HepG2 (cell line): ENCODE results near the gene R3HDM1. TPM values are rescaled to one million over a fixed set of nuclear protein-coding genes. Genes with fewer than 3 reads are reported as not detected.
"Not testable (repeated sequence)": the region's sequence is repeated elsewhere in the genome, so short reads cannot be mapped to it uniquely, and the experiment has no call there.

Source experiments
- ATAC-seq: fragments of 200-7000 bp; cut with Tn5 transposase; 3 replicates; pipeline ENCODE4 v1.9.1; 2020; ENCODE audit warnings: mild to moderate bottlenecking, moderate library complexity
- BruUV-seq: library from RNA; stranded (reverse); fragments of 400-500 nt; replicated peaks from 2 replicates; lab custom pipeline; 2021; lab: Mats Ljungman, UMichigan
- CTCF ChIA-PET: fragments of 300-600 bp; formaldehyde crosslinking; extraction: SDS; loops from one replicate; lab custom pipeline; 2021; ENCODE audit warnings: low total read pairs, inconsistent platforms, low intra/inter-chr PET ratio; lab: Yijun Ruan, JAX
- POLR2A ChIA-PET: fragments of 350-600 bp; sonication (Branson Sonifier 250); formaldehyde crosslinking; loops from one replicate; lab custom pipeline; 2020; ENCODE audit warnings: antibody characterized with exemption, inconsistent platforms; lab: Yijun Ruan, JAX
- DNase-seq: peaks from one replicate; pipeline ENCODE4 v3.0.0-alpha.2; 2015; ENCODE audit warnings: low spot score
- FAIRE-seq: peaks from 3 replicates; lab custom pipeline; 2011; peaks lifted over from hg19 to GRCh38; lab: Jason Lieb, UNC
- H2AFZ ChIP-seq: one replicate; pipeline ENCODE4 v1.6.1; 2011; ENCODE audit warnings: low read length, inconsistent platforms
- H3K27ac ChIP-seq: fragments of 300-600 bp; 3 replicates; pipeline ENCODE4 v1.8.0; 2011; ENCODE audit warnings: mixed run types, mild to moderate bottlenecking, mixed read lengths, low read length, inconsistent platforms; ENCODE audit not compliant: insufficient read depth; ENCODE audit errors: extremely low read length
- H3K27me3 ChIP-seq, 2 experiments: fragments of 200-600 bp in 1 of 2; 2 replicates in 1 of 2; 3 replicates in 1 of 2; pipeline versions ENCODE4 v1.6.0 to v1.8.0; 2011; ENCODE audit warnings: low read length in 2 of 2, mild to moderate bottlenecking in 2 of 2, moderate library complexity in 2 of 2, inconsistent platforms in 1 of 2; ENCODE audit not compliant: insufficient read depth in 2 of 2, control insufficient read depth in 1 of 2
- H3K36me3 ChIP-seq, 2 experiments: fragments of 200-600 bp in 1 of 2; replicated peaks in 1 of 2; 2 replicates in 1 of 2; 3 replicates in 1 of 2; pipeline versions ENCODE4 v1.5.1 to v1.8.0; 2011; ENCODE audit warnings: low read length in 2 of 2, inconsistent platforms in 1 of 2; ENCODE audit not compliant: insufficient read depth in 2 of 2, control insufficient read depth in 1 of 2
- H3K4me1 ChIP-seq: 2 replicates; pipeline ENCODE4 v1.5.1; 2012; ENCODE audit warnings: low read length, inconsistent platforms; ENCODE audit not compliant: insufficient read depth
- H3K4me2 ChIP-seq: 2 replicates; pipeline ENCODE4 v1.6.0; 2011; ENCODE audit warnings: low read depth, low read length, inconsistent platforms
- H3K4me3 ChIP-seq, 3 experiments: fragments of 200-600 bp in 1 of 3; sonication (generic), shearing (Covaris generic) in 1 of 3; replicated peaks in 1 of 3; 2 replicates each; pipeline ENCODE4 v1.5.1; 2011 to 2016; ENCODE audit warnings: low read length in 3 of 3, inconsistent platforms in 2 of 3, low read depth in 2 of 3, mild to moderate bottlenecking in 2 of 3, control low read depth in 1 of 3, mixed read lengths in 1 of 3; ENCODE audit not compliant: insufficient read depth in 1 of 3
- H3K79me2 ChIP-seq: one replicate; pipeline ENCODE4 v1.6.1; 2011; ENCODE audit warnings: low read length, inconsistent platforms; ENCODE audit not compliant: insufficient read depth
- H3K9ac ChIP-seq: 2 replicates; pipeline ENCODE4 v1.6.0; 2011; ENCODE audit warnings: mild to moderate bottlenecking, low read depth, low read length, inconsistent platforms; ENCODE audit not compliant: insufficient read depth
- H3K9me3 ChIP-seq: 2 replicates; pipeline ENCODE4 v1.5.1; 2012; ENCODE audit warnings: mild to moderate bottlenecking, low read length
- H4K20me1 ChIP-seq: 2 replicates; pipeline ENCODE4 v1.6.0; 2011; ENCODE audit warnings: inconsistent platforms, mild to moderate bottlenecking, low read length, moderate library complexity; ENCODE audit not compliant: insufficient read depth
- CTCF ChIP-seq: sonication (generic); formaldehyde crosslinking; IDR thresholded peaks from 2 replicates; pipeline ENCODE4 v1.5.0; 2020; ENCODE audit warnings: mild to moderate bottlenecking, missing genetic modification reagents, moderate library complexity
- KMT2A ChIP-seq: sonication (generic); formaldehyde crosslinking; IDR thresholded peaks from 2 replicates; pipeline ENCODE4 v1.4.0; 2020; ENCODE audit warnings: missing genetic modification reagents
- ZNF646 ChIP-seq: sonication (generic); formaldehyde crosslinking; IDR thresholded peaks from 2 replicates; pipeline ENCODE4 v1.9.0; 2021; ENCODE audit warnings: mild to moderate bottlenecking, missing genetic modification reagents
- ZNF687 ChIP-seq: sonication (generic); formaldehyde crosslinking; IDR thresholded peaks from 2 replicates; pipeline ENCODE4 v1.5.1; 2020; ENCODE audit warnings: mild to moderate bottlenecking, missing genetic modification reagents, moderate library complexity
- WGBS: methylation state at CpG from one replicate; pipeline ENCODE4 v1.1.6; 2017; ENCODE audit warnings: low lambda C conversion rate; 5-methylcytosine and 5-hydroxymethylcytosine counted together
- in situ Hi-C: cut with HindIII; loops from 2 replicates; pipeline ENCODE4 v1.10.0; 2017; ENCODE audit warnings: low pct_unique_long_range_greater_than_20kb; ENCODE audit not compliant: extremely low pct_ligation_motif_present
- intact Hi-C: fragments of 100-400 bp; cut with micrococcal nuclease; formaldehyde crosslinking; loops from one replicate; pipeline ENCODE4 v1.10.0; 2022; ENCODE audit not compliant: unreplicated experiment
- polyA plus RNA-seq, 8 experiments: library from polyadenylated mRNA; depleted of rRNA in 3 of 8; stranded (reverse) in 7 of 8; unstranded in 1 of 8; fragments of >200 nt; fragmentation: Illumina TruSeq in 4 of 8; extraction: Trizol in 4 of 8; gene quantifications; 2 replicates each; pipeline versions ENCODE4 v1.2.1 to v1.2.3, GENCODE V29; 2011 to 2016; ENCODE audit warnings: low read depth in 4 of 8, missing spikeins in 1 of 8, mixed read lengths in 1 of 8; ENCODE audit not compliant: insufficient read depth in 1 of 8
- total RNA-seq, 5 experiments: library from RNA; depleted of rRNA; stranded (reverse); fragments of >200 nt; fragmentation: Illumina TruSeq; extraction: Trizol; gene quantifications; 2 replicates each; pipeline ENCODE4 v1.2.3, GENCODE V29; 2016; ENCODE audit warnings: low read depth in 1 of 5

Gene R3HDM1
- total and polyA plus RNA-seq, 2 of the 13 experiments (the other 11 are each of a cell fraction or from before 2014, with no cell fraction given): 15.7 to 54.3 TPM

GRCh38 chr2:135629520-135629919 is 98.2 kb downstream of the R3HDM1 start (continued):
- no peak for TF ChIP-seq ZNF646 (CRISPR knock-in tag)
- TF ChIP-seq ZNF687: no peak
- no peak for TF ChIP-seq CTCF
- TF ChIP-seq KMT2A (CRISPR knock-in tag): no peak

GRCh38 chr2:135630034-135630433 is 98.8 kb downstream of the R3HDM1 start:
- H3K4me3 ChIP-seq: not testable (repeated sequence)

More at GRCh38 chr2:135630034-135630433, 98.8 kb downstream of the R3HDM1 start:
- H3K27ac ChIP-seq, H3K79me2 ChIP-seq, H4K20me1 ChIP-seq, H3K36me3 ChIP-seq, ATAC-seq, H3K27me3 ChIP-seq, FAIRE-seq, CTCF ChIA-PET, in situ Hi-C loops, H2AFZ ChIP-seq, H3K4me1 ChIP-seq, H3K4me2 ChIP-seq, H3K9ac ChIP-seq, BruUV-seq, POLR2A ChIA-PET, intact Hi-C loops, H3K9me3 ChIP-seq, DNase-seq: not testable (repeated sequence)
- WGBS: 92% methylated on average over 8 of the region's 8 CpGs
